GM18502 (cell line): Measurements from ENCODE around the gene TCP11.

Source experiments
- ATAC-seq: cut with Tn5 transposase; IDR thresholded peaks from one replicate; pipeline ENCODE4 v1.9.1; 2021; ENCODE audit warnings: mild to moderate bottlenecking; ENCODE audit not compliant: unreplicated experiment, poor library complexity

TCP11 gene

DNA sequence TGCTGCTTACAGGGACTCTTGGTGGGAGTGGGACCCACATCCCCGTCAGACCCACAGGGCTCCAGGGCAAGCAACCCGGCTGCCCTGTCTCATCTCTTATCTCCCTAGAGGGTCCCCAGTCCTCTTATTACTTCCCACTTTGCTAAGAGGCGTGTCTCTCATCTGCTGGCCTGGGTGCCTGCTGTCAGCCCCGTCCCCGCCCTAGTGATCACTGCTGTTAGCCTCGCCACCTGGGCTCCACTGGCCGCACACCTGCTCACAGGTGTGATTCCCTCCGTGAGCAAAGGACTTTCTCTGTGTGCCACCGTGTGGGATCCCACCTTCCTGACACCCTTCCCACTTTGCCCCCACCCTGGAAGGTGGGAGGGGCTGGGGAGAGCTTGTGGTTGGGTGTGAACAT is 57.6 kb downstream of the TCP11 start:
- ATAC-seq, result no peak

DNA sequence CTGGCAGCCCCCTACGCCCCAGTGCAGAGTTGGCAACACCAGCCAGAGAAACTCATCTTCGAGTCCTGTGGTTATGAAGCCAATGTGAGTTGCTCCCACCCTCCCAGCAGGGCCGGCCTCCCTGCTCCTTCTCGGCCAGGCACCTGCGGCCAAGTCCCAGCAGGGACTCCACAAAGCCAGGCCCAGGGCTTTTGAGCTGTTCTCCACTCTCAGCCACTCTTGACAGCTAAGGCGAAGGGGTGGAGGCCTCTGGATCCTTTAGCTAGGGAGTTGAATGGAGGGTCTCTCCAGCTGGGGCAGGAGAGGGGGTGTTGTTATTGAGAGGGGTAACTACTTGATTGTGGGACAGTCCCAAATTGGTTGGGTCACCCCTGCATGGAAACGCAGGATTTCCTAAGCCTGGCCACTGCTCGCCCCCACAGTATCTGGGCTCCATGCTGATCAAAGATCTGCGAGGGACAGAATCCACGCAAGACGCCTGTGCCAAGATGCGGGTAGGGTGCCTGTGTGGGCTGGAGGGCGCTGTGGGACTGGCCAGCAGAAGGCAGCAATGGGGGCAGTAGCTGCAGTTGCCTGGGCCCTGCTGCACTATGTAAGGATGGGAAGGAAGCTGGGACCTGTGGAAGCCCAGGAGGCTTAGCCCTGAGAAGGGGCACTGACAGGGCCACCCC is 58.3 kb downstream of the TCP11 start:
- no peak for ATAC-seq

DNA sequence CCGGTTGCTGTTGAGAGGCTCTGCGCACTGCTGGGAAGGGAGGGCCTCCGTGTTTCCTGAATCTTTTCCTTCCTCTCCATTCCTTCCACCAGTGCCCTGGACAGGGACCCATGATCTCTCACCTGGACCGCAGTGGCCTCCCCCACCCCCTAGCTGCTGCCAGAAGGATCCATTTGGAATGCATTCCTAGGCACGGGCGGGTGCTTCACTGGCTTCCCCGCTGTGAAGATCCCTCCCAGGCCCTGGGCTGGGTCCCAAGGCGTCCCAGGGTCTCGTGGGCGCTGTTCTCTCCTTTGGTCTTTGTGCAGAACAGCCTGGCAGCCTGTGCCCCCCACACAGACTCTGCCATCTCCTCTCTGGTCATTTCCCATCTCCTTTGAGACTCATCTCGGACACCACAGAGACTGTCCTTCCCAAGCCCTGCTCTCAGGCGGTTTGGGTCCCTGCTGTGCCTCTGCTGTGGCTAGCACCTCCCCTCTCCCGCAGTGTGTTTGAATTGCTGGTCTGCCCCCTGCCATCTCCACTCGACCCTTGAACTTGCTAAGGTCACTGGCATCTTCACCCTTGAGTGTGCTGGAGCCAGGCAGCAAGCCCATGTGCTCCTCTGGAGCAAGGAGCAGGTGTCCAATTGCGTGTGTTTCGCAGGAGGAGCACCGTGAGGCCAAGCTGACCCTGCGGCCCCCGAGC is 59.0 kb downstream of the TCP11 start:
- ATAC-seq, result no peak

DNA sequence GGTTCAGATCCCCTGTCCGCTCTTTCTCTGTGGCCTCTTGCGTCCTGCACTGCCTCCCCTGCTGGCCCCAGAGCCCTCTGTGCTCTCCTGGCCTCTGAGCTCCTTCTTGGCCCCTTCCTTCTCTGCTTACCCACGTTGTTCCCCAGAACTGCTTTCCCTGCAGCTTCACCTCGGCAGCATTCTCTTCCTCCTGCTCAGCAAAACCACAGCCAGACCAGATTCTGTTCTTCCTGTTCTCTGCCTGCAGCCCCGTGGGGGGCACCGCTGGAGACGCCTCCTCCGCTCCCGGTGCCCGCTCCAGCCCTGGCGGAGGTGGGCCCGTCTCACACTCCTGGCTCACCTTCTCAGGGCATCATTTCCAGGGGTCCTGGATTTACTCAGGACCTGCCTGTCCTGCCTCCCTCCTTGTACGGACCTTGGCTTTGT is 59.7 kb downstream of the TCP11 start:
- no peak for ATAC-seq

DNA sequence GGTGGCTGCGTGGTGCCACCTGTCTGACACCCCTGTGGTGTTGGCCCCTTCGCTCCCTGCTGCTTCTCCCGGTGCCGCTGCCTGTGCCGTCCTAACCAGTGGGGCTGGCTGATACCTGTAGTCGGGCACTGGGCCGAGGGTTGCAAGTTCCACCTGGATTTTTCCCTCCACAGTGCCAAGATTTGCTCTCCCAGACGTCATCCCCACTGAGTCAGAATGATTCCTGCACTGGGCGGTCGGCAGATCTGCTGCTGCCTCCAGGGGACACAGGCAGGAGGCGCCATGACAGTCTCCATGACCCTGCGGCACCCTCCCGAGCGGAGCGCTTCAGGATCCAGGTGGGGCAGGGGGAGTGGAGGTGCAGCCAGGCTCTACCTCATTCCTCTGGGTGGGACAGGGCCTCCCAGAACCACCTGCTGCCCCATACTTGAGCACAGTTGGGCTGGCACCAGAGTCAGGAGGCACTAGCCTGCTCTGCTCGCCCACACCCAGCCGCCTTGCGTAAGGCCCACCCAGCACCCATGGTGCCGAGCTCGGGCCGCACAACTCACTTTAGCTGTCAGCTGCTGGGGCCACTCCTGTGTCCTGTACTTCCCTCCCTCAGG is 60.2 kb downstream of the TCP11 start:
- ATAC-seq, result no peak

DNA sequence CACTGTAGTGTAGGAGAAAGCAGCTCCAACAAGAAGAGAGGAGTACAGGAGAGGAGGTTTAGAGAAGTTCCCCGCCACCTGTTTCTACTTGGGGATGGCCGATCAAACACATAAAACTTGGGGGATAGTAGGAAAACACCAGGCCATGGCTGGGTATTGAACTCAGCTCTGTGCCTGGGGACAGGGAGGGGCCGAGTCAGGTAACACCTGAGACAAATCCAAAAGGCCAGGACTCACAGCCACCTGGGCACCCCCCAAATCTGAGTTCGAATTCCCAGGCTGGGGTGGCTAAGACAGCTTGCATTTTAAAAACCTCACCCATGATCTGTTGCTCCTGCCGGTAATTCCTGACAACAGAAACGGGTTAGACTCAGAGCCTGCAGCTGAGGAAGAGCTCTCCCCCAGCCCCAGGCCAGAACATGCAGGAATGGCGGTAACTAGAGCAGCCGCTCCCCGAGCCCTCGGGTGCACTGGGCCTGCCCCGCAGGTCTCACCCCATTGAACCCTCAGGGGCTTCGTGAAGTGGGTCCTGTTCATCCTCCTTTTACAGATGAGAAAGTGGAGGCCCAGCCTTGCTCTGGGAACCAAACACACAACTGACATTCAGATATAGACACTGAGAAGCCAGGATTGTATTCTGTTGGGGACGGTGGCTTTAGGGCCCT is 61.0 kb downstream of the TCP11 start:
- no peak for ATAC-seq

DNA sequence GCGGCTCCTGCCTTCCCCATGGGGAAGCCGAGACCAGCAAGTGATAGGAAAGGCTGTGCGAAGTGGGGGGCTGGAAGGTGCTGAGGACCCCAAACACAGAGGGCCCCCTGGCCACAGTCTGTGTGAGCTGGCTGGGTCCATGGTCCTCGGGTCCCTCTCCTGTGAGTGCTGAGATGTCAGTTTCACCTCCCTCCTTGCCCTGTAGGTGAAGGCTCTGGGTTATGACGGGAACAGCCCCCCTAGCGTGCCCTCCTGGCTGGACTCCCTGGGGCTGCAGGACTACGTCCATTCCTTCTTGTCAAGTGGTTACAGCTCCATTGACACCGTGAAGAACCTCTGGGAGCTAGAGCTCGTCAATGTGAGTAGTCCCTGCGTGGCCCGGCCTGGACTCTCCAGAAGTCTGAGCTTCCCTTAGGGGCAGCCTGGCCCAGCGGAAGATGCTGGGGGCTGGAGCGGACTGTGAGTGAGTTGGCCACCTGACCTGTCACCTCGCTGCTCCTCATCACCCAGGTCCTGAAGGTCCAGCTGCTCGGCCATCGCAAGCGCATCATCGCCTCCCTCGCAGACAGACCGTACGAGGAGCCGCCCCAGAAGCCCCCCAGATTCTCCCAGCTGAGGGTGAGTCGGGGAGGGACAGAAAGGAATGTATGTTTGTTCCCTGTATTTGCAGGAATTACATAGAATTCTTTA is 61.7 kb downstream of the TCP11 start:
- ATAC-seq, result no peak

DNA sequence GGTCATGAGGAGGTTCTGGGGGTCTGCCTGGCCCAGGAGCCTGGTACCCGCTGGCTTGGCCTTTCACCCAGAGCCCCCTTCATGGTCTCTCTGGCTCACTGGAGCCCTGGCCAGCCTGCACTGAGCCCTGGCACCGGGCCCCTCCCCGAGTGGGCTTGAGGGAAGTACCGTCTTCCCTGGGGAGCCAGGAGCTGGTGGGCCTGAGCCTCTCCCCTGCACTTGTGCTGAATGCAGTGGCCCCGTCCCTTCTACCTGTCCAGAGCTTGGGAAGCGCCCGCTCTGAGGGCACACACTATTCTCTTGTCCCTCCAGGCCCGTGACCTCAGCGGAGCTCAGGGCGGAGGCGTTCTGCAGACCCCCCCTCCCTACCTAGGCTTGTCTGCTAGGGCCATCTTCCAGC is 62.2 kb downstream of the TCP11 start:
- no peak for ATAC-seq

DNA sequence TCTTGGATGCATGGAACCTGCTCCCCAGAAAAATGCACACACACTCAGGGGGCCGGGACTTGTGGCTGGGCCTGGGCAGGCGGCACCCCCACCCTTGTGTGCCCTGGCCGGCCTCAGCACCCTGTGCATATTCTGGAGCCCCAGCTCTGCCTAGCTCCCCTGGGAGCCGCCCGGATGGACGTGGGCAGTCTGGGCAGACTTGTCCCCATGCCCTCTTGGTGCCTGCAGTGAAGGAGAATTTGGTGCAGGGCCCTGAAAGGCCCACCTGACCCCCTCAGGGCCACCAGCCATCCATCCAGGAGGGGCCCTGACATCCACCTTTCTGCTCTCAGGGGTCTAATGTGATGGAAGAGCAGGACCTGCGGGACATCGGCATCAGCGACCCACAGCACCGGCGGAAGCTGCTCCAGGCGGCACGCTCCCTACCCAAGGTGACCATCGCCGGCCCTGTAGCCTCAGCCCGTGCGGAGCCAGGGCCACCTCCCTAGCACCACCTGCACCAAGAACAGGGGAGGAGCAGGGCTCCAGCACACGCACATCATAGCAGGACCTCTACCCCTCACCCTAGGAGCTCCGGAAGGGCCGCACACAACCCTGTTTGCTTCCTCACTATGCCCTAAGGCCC is 62.8 kb downstream of the TCP11 start:
- ATAC-seq, result no peak

DNA sequence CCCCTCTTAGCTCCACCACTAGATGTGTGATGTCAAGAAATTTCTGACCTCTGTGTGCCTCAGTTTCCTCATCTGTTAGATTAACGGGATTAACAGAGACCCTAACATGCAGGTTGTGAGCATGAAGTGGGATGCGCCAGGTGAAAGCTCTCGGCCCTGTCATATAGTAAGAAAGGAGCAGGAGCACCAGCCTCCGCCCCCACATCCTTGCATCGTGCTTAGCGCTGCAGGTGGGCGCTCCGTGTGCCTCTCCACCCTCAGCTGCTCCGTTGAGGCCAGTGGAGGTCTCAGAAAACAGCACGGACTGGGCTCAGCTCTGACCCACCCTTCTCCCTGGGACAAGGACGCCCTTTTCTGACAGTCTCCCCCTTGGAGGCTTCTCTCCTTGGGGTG is 63.4 kb downstream of the TCP11 start:
- ATAC-seq, result no peak

DNA sequence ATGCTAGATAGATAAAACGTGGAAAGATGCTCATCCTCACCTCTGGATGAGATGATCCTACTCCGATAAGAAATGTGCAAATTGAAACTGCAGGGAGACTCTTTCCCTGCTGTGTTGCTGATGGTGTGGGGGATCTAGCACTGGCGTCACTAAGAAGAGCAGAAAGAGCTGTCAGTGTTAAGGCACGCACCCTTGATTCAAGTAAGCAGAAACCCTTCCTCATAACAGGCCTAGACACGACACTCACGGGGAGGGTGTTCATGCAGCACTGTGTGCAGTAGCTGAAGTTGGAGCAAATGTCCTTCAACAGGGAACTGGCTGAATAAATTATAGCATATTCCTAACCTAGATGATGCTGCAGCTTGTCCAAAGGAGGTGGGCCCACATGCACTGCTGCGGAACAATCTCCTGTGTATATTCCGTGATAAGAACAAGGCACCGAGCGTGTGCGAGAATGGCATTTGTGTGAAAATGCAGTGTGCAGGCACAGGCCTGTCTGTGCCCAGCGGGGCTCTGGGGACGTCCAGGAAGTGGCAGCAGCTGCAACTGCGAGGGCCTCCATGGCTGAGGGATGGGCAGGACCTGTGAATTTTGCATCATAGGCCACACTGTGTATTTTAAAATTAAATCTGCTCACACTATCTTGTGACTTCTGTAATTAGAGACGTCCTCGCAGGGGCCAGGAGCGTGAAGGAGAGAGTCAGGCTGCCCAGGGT is 64.0 kb downstream of the TCP11 start:
- ATAC-seq, result no peak

DNA sequence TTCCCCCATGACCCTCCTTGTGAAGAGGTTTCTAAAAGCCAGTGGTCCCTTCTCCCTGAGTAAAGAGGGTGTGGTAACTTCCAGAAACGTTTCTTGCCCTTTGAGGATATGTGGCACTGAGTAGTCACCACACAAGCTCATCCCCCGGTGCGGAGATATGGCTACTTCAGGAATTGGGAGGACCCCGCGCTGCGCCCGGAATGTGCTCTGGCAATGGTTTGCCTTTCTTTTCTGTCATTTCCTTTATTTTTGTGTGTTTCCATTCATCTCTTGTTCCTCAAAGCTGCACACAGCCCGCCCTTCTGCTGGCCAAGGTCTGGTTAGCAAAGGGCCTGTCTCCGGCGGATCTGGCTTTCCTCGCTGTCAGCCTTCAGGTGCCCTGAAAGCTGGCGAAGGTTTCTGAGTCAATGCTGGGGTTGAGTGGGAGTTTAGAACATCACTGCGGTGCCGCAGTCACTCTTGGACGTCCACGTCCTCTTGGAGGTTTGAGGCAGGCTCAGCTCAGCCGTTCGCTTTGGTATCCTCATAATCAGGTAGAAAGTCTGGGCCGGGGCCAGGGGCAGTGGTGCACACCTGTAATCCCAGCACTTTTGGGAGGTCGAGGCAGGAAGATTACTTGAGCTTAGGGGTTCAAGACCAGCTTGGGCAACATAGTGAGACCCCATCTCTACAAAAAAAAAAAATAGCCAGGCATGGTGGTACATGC is 67.2 kb downstream of the TCP11 start:
- no peak for ATAC-seq

DNA sequence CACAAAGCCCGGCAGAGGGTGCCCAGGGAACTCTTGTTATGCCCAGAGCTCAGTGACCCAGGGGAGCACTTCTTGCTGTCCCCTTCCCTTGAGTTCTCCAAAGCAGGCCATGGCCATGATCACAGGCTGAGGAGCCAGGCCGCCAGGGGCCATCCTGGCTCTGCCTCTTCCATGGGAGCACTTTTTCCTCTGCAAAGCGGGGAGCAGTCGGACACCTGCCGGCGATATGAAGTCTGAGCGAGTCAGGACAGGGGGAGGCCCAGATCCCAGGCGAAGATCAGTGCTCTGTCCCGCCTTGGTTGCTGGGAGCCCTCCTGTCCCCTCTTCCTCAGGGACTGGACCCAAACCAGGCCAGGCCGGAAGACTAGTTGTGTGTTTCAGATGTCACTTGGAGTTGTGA is 67.9 kb downstream of the TCP11 start:
- ATAC-seq, result no peak

DNA sequence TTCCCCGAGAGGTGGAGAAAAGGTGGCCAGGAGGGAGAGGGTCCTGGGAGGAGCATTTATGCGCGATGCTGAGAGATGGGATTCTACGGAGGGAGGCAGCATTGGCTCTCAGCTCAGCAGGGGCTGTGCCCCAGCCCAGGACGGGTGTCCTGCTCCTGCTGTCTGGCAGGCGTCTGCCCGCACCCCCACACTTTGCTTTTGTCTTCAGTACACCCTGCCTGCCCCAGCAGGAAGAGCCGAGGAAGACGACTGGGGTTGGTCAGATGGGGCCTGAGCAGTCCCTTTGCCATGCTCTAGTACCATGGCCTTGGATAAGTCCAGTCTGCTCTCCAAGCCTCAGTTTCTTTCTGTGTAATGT is 68.5 kb downstream of the TCP11 start:
- ATAC-seq, result no peak

DNA sequence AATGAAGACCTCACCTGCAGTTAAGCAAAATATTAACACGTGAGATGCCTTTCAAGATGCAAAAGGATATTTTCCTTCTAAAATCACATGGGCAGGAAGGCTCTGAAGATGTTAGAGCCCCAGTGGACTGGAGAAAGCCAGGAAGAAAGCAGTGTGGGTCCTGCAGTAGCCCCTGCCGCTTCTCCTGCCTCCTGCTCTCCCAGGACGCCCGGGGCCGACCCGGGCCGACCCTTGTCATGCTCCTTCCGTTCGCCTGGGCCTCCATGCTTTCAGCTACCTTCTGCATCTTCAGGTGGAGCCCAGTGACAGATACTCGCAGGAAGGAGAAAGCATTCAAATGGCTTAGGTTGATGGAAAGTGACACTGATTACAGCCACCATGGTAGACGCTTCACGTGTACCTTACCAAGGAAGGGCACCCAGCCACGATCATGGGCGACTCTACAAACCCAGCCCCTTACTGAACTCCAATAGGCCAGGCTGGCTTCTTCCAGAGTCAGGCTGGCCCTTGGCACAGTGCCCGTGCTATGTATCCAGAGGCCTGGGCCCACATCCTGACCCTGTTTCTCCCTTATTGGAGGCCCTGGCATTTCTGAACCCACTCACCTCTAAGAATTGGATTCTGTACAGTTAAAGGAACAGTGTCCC is 69.0 kb downstream of the TCP11 start:
- ATAC-seq, result no peak

DNA sequence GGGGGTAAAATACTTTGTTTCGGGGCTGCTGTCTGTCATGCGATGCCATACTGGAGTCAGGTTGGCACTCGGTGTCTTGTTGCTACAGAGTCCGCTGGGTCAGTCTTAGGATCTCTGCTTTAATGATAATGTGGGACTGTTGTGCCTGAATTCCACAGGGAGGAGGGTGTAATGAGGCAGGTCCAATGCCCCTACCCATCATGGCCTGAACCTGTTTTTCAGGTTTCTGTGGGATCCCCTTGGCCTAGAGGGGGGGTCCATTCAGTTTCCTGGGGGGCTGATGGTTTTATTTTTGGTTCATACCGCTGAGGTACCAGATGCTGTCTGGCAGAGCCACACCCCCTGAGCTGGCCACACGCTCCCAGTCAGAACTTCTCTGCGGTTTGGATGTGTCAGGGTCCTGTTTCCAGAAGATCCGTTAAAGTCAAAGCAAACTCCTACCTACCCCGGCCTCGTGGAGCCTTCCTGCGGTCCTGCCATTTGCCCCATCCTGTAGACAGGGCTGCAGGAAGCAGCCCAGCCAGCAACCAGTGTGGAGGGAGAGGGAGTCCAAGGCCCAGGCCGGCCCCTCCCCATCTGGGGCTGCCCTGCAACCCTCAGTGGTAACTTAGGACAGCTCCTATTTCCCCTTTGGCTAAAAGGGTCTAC is 69.7 kb downstream of the TCP11 start:
- ATAC-seq, result no peak

DNA sequence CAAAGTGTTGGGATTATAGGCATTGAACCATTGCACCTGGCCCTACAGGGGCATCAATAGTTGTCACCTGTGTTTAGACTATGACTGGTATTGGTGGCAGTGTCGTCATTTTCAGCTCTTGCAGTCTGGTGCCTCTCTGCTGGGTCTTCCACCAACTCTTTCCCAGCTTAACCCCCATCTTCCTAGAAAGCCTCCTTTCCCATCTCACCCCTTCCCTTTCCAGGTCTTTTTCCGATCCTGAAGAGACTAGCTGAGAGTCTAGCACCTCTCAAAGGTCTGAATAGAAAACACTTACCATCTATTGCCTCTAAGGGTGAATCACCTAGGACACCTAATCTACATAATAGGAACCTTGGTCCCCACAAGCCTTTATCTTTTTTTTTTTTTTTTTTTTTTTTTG is 71.0 kb downstream of the TCP11 start:
- no peak for ATAC-seq

DNA sequence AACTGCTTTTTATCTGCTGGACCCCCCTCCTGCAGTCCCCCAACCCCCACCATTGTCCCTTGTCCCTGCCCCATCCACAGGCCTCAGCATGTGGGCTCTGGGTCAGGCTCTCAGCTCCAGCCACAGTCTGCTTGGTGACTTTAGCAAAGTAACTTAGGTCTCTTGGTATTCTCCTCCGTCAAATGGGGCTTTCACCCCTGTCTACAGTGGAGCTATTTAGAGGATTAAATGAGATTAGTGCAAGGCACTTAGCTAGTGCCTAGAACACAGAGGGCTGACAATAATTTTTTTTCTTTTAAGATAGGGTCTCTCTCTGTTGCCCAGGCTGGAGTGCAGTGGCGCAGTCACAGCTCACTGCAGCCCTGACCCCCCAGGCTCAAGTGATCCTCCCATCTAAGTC is 71.9 kb downstream of the TCP11 start:
- ATAC-seq, result no peak
